Mucosa of descending colon (tissue), 3 donors: ENCODE measurements around the gene MBD3L2. TPM values are rescaled to one million over a fixed set of nuclear protein-coding genes. Genes with fewer than 3 reads are reported as not detected.
"Not testable (repeated sequence)": the region's sequence is repeated elsewhere in the genome, so short reads cannot be mapped to it uniquely, and the experiment has no call there.

Experiments
- ATAC-seq: fragments of 200-7000 bp; cut with Tn5 transposase; one replicate; pipeline ENCODE4 v1.9.1; 2020; ENCODE audit warnings: mild to moderate bottlenecking, moderate library complexity
- DNase-seq, 3 donors: peaks; one replicate each; pipeline ENCODE4 v3.0.0-alpha.2; 2020
- H3K36me3 ChIP-seq: fragments of 200-600 bp; one replicate; pipeline ENCODE4 v1.8.0; 2021; ENCODE audit warnings: low read depth, mild to moderate bottlenecking
- H3K4me1 ChIP-seq: fragments of 200-600 bp; one replicate; pipeline ENCODE4 v1.8.0; 2021; ENCODE audit warnings: low read depth, mild to moderate bottlenecking
- H3K4me3 ChIP-seq: fragments of 200-600 bp; one replicate; pipeline ENCODE4 v1.8.0; 2021; ENCODE audit warnings: mild to moderate bottlenecking
- H3K9me3 ChIP-seq: fragments of 200-600 bp; one replicate; pipeline ENCODE4 v1.8.0; 2021; ENCODE audit warnings: mild to moderate bottlenecking
- intact Hi-C, 2 donors: fragments of 100-400 bp; cut with DNase I in 1 of 2; cut with micrococcal nuclease in 1 of 2; formaldehyde crosslinking; loops; one replicate each; pipeline versions ENCODE4 v1.11.0 to v1.11.1; 2022; cut with DNase I, micrococcal nuclease
- total RNA-seq, 3 donors: library from RNA; stranded (reverse); fragmentation: NEBNext Ultra II Directional in 2 of 3; extraction: Animal tissue kit (Norgen Biotek cat#: 25700) in 2 of 3; gene quantifications; one replicate each; pipeline versions ENCODE4 v1.2.1 to v1.2.4, GENCODE V29; 2021 to 2023
- TF ChIP-seq, protein P1 (sequence below): fragments of 200-600 bp; IDR thresholded peaks from one replicate; pipeline ENCODE4 v1.8.0; 2022; ENCODE audit warnings: antibody characterized with exemption, mild to moderate bottlenecking
- donor health status: DM: no; HTN: no; CAD: no; lungs with moderate emphysema.
- donor health status: DM: no; HTN: no; CAD: no.
- donor health status: DM: no; HTN: yes; CAD: no.

Gene MBD3L2
- total RNA-seq, 3 donors from 2014 or later = not detected

DNA sequence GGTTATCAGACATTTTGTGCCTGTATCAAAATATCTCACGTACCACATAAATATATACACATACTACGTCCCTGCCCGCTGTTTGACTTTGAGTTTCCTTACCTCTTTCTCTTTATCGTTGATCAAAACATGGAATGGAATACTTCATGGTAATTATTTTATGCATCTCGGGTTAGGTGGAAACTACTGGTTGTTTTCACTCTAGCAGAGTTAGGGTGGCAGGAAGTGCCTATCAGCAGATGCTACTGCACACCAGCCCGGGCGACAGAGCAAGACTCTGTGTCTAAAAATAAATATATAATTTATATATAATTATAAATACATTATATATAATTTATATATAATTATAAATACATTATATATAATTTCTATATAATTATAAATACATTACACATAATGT, 3.8 kb downstream of the MBD3L2 start:
- H3K9me3 ChIP-seq, ATAC-seq, H3K36me3 ChIP-seq, H3K4me3 ChIP-seq, H3K4me1 ChIP-seq, intact Hi-C loops, DNase-seq: not testable (repeated sequence)

DNA sequence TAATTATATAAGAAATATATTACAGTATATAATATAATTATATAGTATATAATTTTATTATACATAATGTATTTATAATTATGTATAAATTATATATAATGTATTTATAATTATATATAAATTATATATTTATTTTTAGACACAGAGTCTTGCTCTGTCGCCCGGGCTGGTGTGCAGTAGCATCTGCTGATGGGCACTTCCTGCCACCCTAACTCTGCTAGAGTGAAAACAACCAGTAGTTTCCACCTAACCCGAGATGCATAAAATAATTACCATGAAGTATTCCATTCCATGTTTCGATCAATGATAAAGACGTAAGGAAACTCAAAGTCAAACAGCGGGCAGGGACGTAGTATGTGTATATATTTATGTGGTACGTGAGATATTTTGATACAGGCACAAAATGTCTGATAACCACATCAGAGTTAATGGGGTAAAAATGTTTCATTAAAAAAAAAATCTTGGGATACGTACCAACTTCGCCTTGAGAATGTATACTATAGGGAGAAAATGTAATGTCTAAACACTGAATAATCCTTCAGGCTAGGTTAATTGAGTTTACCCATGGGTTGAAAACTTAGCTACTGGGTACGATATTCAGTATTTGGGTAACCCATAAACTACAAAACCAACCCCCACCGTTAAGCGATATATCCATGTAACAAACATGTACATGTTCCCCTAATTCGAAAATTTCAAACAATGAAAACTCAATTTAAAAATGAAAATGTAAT, 5.7 kb downstream of the MBD3L2 start:
- H3K9me3 ChIP-seq, H3K36me3 ChIP-seq, intact Hi-C loops, ATAC-seq, H3K4me1 ChIP-seq, H3K4me3 ChIP-seq, DNase-seq: not testable (repeated sequence)

DNA sequence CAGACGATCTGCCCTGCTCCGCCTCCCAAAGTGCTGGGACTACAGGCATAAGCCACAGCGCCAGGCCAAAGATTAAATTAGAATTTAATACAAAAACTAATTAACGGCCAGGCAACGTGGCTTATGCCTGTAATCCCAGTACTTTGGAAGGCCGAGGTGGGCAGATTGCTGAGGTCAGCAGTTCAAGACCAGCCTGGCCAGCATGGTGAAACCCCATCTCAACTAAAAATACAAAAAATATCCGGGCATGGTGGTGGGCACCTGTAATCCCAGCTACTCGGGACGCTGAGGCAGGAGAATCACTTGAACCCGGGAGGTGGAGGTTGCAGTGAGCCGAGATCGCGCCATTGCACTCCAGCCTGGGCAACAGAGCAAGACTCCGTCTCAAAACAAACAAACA, 6.6 kb downstream of the MBD3L2 start:
- H3K4me3 ChIP-seq, intact Hi-C loops, DNase-seq, ATAC-seq, H3K4me1 ChIP-seq, H3K36me3 ChIP-seq, H3K9me3 ChIP-seq: not testable (repeated sequence)

DNA sequence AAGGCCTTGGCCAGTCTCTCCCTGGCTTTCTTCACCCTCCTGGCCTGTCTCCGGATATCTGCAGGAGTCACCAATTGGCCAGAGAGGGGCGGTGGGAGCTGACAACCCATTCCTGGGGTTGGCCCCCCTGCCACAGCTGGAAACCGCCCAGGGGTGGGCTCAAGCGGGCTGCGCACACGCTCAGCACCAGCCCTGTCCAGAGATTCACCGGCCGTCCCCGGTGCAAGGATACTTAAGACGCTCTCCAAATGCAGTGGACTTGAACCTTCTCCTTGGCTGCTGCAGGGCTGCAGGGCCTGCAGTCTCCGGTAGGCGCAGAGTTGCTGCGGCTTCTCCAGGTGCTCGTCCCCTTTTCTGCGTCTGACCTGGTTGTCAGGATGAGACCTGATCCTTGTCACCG, 7.2 kb downstream of the MBD3L2 start:
- ATAC-seq, H3K9me3 ChIP-seq, H3K4me3 ChIP-seq, H3K4me1 ChIP-seq, DNase-seq, H3K36me3 ChIP-seq, intact Hi-C loops: not testable (repeated sequence)

DNA sequence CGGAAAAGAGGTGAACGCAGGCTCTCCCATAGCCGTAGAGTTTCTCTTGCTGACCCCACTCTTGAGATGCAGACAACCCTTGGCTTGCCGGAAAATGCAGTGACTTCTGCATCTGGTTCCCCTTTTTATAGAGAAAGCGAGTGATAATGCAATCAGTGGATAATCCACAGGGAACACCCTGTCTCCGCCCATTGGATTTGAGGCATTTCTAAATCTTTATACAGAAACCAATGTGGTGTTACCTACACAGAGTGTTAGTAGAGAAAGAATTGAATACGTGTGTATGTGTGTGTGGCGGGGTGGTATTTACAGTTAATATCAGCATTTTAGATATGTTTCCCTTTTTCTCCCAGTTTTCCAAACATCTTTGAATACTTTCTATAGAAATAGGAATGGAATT, 9.5 kb downstream of the MBD3L2 start, which contains the start of gene MBD3L3:
MBD3L3 (minus strand) TSS at position 101 of the 400 bp plus-strand sequence; CDS start at position 30, 71 bp downstream.
- intact Hi-C loops = not testable (repeated sequence)

DNA sequence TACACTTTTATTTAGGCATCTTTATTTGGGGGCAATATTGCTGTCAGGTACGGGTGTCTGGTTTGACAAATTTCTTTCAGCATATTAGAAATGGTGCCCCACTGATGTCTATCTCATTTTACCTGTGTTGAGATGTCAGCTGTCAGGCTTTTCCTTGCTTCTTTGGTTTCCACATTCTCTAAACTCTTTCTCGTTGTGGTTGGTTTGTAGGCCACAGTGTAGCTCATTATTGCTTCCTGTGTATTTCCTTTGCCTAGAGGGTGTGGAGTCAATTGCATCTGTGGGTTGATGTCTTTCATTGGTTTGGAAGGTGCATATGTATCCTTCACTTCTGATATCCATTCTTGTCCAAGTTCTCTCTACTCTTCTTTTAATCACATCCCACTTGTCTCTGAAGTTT, 10.9 kb downstream of the MBD3L2 start:
- H3K36me3 ChIP-seq, H3K9me3 ChIP-seq, H3K4me1 ChIP-seq, DNase-seq, ATAC-seq, intact Hi-C loops, H3K4me3 ChIP-seq: not testable (repeated sequence)

More for the DNA sequence above, 9.5 kb downstream of the MBD3L2 start, which contains the start of gene MBD3L3:
- not testable (repeated sequence) for H3K4me1 ChIP-seq, H3K4me3 ChIP-seq, H3K9me3 ChIP-seq, DNase-seq, ATAC-seq, H3K36me3 ChIP-seq

DNA sequence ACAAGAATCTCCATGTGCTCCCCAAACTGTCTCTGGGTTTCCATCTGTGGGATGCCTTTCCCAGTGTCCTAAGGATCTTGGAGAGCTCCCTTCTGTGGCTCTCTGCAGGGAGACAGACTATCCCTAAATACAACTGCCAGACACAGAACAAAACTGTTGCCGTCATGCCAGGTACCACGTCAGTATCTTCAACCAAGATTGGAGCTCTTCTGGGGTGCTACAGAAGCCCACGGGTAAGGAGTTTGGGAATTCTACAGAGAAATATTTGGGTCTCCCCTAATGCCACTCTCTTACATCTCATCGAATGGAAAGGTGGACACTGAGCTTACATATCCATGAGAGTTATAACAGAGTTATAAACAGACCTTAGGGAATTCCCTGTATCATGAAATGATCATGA, 14.2 kb downstream of the MBD3L2 start:
- DNase-seq = no peak
- no peak for ATAC-seq
- no peaks in the 10 kb centered on the region for H3K9me3 ChIP-seq
- intact Hi-C loops = no loop called here
- no peaks in the 10 kb centered on the region for H3K36me3 ChIP-seq
- H3K4me3 ChIP-seq = no peak overlapping the region
- H3K4me1 ChIP-seq = no peaks in the 10 kb centered on the region
- TF ChIP-seq, protein P1, sequence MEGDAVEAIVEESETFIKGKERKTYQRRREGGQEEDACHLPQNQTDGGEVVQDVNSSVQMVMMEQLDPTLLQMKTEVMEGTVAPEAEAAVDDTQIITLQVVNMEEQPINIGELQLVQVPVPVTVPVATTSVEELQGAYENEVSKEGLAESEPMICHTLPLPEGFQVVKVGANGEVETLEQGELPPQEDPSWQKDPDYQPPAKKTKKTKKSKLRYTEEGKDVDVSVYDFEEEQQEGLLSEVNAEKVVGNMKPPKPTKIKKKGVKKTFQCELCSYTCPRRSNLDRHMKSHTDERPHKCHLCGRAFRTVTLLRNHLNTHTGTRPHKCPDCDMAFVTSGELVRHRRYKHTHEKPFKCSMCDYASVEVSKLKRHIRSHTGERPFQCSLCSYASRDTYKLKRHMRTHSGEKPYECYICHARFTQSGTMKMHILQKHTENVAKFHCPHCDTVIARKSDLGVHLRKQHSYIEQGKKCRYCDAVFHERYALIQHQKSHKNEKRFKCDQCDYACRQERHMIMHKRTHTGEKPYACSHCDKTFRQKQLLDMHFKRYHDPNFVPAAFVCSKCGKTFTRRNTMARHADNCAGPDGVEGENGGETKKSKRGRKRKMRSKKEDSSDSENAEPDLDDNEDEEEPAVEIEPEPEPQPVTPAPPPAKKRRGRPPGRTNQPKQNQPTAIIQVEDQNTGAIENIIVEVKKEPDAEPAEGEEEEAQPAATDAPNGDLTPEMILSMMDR = no peak

DNA sequence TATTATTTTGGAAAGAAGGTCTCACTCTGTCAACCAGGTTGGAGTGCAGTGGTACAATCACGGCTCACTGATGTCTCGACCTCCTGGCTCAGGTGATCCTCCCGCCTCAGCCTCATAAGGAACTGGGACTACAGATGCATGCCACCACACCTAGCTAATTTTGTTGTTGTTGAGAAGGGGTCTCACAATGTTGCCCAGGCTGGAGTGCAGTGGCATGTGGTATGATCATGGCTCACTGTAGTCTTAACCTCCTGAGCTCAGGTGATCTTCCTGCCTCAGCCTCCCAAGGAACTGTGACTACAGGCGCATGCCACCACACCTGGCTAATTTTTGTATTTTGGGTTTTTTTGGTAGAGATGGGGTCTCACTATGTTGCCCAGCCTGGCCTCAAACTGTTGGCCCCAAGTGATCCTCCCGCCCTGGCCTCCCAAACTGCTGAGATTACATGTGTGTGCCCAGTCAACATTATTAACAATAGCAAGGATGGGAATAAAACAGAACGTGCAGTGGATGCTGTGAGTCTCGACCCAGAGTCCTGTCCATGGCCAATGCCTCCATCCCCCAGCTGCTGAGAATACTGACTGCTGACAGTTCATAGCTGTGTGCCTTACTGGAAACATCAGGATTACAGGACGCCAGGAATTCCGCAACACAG, 14.8 kb downstream of the MBD3L2 start:
- DNase-seq (no peak), ATAC-seq (no peak)
- Histone ChIP-seq H3K4me1 (no peaks in the 10 kb centered on the region), H3K9me3 (no peaks in the 10 kb centered on the region), H3K36me3 (no peaks in the 10 kb centered on the region), H3K4me3 (no peak overlapping the region)
- intact Hi-C loops = no loop called here
- TF ChIP-seq, protein P1 = no peak

DNA sequence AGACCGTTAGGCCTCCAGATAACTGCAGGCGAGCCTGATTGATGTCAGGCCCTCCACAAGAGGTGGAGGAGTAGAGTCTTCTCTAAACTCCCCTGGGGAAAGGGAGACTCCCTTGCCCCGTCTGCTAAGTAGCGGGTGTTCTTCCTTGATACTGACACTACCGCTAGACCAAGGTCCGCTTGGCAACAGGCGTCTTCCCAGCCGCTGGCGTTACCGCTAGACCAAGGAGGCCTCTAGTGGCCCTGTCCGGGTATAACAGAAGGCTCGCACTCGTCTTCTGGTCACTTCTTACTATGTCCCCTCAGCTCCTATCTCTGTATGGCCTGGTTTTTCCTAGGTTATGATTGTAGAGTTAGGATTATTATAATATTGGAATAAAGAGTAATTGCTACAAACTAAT, 18.0 kb downstream of the MBD3L2 start:
- H3K9me3 ChIP-seq, H3K36me3 ChIP-seq, H3K4me1 ChIP-seq, H3K4me3 ChIP-seq, intact Hi-C loops, ATAC-seq: not testable (repeated sequence)
- peak in 2 of 3 donors; percentile 37 to 41 for DNase-seq
